DOHH2 (cell line): Measurements from ENCODE around the gene GGA1.

Experiments
- EZH2phosphoT487 ChIP-seq: fragments of 200-600 bp; sonication (generic); IDR thresholded peaks from 2 replicates; pipeline ENCODE4 v1.6.1; 2017; ENCODE audit warnings: borderline replicate concordance, mild to moderate bottlenecking, antibody characterized with exemption, low read length, moderate library complexity, mixed read lengths
- TF ChIP-seq, protein P1 (sequence below): fragments of 200-600 bp; sonication (generic); IDR thresholded peaks from one replicate; pipeline ENCODE4 v1.5.1; 2014; ENCODE audit warnings: antibody characterized with exemption, mild to moderate bottlenecking, low read depth, low read length; ENCODE audit not compliant: poor library complexity, severe bottlenecking

DNA sequence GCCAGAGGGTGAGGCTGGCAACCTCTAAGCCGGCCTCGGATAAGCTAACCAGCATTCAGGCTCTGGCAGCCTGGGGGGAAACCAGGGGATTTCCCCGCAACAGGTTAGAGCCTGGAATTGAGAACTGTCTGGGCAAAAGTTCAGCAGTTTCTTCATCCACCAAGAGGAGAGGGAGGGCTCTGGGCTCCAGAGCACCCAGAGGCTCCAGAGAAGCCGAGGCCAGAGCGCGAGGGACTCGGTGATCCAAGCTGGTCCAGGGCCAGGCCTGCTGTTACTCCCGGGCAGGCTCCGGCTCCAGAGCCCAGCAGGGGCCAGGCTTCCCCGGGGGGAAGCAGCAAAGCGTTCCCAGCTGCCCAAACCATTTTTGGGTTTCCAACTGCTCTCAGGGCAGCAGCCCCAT, 17.5 kb downstream of the GGA1 start:
- TF ChIP-seq, protein P1, sequence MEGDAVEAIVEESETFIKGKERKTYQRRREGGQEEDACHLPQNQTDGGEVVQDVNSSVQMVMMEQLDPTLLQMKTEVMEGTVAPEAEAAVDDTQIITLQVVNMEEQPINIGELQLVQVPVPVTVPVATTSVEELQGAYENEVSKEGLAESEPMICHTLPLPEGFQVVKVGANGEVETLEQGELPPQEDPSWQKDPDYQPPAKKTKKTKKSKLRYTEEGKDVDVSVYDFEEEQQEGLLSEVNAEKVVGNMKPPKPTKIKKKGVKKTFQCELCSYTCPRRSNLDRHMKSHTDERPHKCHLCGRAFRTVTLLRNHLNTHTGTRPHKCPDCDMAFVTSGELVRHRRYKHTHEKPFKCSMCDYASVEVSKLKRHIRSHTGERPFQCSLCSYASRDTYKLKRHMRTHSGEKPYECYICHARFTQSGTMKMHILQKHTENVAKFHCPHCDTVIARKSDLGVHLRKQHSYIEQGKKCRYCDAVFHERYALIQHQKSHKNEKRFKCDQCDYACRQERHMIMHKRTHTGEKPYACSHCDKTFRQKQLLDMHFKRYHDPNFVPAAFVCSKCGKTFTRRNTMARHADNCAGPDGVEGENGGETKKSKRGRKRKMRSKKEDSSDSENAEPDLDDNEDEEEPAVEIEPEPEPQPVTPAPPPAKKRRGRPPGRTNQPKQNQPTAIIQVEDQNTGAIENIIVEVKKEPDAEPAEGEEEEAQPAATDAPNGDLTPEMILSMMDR = no peak
- TF ChIP-seq EZH2phosphoT487 = no peak
